Hippocampal formation (tissue), 2 donors: Measurements from ENCODE around the gene ADGRB2.
A peak's percentile ranks its signal among the peaks of the same experiment; 100 is the strongest.

Experiments
- DNase-seq, 2 donors: peaks; one replicate each; lab custom pipeline; 2025; lab: John Stamatoyannopoulos, UW

Gene ADGRB2

DNA sequence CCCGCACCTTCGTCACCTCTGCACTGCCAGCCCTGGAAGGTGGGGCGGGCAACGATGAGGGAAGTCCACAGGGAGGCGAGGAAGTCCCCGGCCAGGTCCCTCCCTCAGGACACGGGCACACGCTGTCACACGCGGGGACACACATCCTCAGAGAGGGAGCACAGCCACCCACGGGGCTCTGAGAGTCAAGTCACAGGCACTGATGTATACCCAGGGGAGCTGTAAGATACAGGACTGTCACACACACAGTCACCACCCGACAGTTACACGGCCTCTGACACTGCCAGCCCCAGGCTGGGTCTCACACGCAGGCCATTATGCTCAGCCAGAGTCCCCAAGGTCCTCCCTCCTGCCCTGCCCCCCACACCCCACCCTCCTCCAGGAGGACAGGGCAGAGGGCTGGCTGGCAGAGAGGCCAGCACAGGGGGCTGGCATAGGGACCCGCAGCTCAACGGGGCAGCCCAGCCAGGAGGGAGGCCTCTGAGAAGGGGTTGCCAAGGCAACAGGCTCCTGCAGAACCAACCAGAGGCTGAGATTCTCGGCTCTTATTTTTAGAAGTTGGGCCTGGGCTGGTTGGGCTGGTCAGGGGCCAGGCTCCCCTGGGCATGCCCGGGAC, 17.7 kb upstream of the ADGRB2 start:
- peak in 1 of 2 donors; percentile 17 for DNase-seq

DNA sequence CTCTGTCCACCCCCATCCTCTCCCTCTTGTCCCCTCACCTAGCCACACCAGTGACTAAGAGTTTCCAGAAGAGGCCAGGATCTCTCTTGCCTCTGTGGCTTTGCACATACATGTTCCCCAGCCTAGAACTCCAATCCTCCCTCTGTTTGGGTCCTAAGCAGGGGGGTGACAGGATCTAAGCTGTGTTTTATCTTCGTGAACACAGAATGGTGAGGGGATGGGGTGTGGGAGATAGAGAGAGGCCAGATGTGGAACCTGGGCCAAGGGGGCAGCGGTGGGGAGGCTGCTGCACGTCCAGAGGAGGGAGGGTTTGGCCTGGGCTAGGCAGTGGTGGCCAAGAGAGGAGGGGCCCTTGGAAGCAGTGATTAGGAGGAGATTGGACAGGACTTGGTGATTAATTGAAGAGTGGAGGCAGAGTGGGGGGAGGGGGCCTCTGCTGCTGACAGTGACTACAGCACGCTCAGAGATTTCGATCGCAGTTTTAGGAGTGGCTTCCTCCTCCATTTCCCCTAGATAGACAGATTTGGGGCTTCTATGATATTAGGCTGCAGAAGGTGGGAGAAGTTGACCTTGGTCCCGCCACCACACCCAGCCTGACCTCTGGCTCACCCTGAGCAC, 17.1 kb upstream of the ADGRB2 start:
- DNase-seq: no peak

DNA sequence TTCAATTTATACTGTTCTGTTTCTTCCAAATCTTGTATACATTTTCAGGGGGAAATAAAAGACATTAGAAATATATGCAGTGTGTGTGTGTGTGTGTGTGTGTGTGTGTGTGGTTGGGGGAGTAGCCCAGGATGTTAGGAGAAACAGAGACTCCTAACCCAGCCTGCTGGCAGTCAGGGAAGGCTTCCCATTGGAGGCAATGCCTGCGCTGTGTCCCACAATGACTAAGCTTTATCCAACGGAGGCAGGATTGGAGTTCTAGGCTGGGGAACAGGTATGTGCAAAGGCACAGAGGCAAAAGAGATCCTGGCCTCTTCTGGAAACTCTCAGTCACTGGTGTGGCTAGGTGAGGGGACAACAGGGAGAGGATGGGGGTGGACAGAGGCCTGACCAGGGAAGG, 16.5 kb upstream of the ADGRB2 start:
- DNase-seq: no peak

DNA sequence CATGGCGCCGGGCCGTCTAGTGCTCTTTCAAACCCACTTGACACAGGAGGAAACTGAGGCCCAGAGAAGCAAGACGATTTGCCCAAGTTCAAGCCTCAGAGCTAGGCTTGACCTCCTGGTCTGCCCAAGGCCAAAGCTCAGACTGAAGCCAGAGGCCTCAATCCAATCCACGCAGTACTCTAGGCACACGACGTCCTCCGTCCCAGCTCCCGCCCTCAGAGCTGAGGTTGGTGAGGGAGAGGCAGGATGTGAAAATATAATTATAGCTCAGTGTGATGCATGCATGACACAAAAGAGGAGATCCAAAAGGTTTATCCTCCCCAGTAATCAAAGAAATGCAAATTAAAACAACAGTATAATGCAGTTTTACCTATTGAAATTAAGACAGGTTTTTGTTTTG, 15.5 kb upstream of the ADGRB2 start:
- no peak for DNase-seq

DNA sequence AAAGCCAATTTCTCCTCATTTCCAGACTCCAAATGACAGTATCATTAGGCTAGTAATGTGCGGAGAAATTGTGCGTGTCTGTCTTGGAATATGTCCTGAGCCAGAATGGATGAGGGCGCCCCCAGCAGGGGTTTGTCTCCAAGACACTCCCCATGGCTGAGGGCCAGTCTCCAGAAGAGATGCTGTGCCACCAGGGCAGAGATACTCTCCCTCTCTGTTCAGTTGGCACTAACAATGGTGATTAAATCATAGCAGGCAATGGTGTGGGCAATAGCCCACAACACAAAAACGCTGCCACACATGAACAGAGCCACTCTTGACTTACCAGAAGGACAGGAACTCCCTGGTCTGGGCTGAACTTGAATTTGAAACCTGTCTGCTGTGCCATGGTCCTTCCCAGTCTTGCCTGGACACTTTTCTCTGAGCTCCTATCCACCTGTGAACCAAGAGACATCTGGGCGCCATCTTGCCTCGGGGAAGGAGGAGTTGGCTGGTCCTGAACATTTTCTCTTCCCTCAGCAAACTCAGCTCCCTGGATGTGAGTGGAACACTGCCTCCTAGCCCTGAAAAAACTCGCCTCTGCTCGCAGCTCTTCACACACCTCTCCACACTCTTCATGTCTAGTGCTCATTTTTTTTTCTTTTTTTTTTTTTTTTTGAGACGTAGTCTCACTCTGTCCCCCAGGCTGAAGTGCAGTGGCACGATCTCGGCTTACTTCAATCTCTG, 14.8 kb upstream of the ADGRB2 start:
- no peak for DNase-seq

DNA sequence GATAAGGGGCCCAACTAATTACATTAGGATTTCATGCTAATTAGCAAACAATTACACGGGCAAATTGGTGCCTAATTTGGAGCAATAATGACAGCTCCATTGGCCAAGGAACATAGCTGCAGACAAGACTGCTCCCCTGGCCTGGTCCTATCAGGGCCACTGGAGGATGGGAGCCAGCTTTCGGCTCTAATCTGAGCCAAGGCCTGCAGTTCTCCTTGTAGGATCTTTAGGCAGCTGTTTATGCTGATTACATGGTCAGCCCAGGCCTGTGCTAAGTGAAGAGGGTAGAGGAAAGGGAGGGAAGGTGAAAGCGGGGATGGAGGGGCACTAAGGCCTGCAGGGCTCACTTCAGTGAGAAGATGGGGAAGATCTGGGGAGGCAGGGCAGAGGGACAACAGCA, 12.4 kb upstream of the ADGRB2 start:
- no peak for DNase-seq

DNA sequence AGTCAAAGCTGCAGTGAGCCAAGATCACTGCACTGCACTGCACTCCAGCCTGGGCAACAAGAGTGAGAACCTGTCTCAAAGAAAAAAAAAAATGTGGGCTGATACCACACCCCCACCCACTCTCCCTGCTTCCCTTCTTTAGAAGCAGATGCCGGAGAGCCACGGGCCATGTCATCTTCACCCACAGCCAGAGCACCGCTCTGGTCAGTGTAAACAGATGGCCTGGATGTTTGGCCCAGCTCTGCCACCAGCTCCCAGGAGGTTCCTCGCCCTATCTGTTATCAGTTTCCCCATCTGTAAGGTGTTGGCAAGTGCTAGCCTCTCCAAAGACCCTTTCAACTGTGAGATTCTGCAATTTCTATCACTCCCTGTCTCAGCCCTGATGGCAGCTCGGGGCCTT, 11.9 kb upstream of the ADGRB2 start:
- DNase-seq: no peak

DNA sequence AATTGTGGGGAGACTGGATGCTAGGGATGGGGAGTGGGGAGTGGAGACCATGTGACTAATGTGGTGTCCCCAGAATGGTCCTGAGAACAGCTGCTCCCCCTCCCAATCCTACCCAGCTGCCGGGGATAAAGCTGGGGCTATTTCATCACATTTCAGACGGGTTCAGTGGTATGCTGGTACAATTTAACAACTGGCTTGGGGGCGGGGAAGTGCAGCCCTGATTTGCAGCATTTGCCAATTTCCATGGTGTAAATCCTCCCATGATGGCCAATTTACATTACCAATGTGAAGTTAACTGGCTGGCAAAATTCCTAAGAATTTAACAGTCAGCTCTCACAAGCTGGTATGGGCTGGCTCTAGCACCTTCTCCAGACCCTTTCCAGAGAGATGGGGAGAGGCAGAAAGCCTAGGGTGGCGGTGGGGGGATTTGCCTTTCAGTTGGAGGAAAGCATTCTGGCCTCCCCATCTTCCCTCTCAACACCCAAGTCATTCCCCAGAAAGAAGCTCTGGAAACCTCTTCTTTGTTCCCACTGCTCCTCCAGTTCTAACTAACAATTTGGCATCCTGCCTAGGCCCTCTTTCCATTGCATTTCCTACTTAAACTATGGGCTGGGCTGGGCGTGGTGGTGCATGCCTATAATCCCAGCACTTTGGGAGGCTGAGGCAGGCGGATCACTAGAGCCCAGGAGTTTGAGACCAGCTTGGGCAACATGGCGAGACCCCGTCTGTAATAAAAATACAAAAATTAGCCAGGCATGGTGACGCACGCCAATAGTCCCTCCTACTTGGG, 11.3 kb upstream of the ADGRB2 start:
- no peak for DNase-seq

DNA sequence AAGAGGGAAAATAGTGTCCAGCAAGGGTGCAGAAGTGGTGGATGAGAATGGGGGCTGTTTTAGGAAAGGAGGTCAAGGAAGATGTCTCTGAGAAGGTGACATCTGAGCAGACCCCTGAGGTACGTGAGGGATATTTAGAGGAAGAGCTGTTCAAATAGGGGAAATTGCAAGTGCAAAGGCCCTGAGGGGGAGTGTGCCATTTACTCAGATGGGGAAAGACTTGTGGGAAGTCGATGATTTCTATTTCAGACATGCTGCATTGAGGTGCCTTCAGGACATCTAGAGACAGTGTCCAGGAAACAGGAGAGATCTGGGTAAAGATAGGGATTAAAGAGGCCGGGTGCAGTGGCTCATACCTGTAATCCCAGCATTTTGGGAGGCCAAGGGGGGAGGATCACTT, 10.4 kb upstream of the ADGRB2 start:
- DNase-seq: no peak

DNA sequence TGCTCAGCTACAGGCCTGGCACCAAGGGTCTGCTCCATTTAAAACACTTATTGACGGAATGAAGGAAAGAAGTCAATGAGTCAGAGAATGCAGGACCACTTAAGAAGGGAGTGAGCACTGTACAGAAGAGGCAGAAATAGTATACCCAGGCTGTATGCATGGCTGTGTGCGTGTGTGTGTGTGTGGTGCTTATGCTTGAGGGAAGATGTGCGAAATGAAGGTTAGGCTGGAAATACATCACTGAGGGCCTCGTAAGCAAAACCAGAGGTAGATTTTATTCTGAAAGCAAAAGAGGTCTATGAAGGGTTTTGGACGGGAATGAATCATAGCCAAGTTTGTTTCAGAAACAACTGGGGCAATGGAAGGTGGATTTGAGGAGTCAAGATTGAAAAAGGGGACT, 9.7 kb upstream of the ADGRB2 start:
- DNase-seq: no peak

DNA sequence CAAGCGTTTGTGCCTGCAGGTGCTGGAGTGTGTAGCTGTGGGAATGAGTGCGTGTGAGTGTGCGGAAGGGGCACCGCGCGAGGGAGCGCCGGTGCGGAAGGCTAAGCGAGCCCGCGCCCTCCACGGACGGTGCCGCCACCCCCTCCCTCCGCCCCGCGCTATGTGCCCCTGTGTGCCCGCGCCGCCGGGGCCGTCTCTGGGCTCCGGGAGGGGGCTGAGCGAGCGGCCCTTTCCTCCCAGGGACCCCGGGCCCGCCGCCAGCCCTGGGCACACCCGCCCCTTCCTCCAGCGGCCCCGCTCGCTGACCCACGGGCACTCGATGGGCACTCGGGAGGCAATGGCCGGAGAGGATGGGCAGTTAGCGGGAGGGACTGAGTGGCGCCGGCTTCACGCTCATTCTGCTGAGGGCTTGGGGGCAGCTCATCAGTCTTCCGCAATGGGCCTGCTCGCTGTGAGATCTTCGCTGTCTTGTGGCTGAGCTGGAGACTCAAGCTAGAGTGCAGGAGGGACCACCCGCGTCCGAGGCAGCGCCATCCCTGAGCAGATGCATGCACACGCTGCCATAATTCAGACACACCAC, 8.6 kb upstream of the ADGRB2 start:
- no peak for DNase-seq

DNA sequence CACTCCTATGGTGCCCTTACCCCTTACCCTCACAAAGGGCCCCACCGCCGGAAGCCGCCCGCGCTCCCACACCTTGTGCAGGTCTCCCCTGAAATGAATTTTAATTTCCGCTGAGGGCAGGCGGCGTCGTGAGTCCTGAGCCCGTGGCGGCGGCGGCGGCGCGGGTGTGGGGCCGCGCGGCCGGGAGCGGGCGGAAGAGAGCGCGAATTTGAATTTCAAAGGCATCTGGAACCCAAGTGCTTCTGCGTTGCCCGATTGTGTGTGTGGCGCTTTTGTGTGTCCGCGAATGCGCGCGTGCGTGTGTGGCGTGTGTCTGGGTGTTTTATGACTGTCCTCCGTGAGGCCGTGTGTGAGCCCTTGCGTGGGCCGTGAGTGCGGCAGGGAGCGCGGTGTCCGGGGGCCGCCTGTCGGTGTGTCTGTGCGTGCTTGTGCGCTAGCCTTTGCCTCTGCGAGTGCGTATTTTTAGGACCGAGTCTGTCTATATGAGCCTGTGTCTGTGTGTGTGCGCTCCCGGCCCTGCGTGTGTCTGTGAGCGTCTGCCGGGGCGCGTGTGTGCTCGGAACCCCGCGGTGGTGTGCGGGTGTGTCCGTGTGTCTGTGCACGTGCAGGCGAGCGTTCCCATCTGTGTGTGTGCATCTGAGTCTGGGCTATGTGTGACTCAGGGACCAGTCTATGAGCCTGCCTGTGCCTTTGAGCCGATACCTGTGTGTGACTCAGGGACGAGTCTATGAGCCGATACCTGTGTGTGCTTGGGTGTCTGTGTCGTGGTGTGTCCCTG, 7.9 kb upstream of the ADGRB2 start:
- no peak for DNase-seq

DNA sequence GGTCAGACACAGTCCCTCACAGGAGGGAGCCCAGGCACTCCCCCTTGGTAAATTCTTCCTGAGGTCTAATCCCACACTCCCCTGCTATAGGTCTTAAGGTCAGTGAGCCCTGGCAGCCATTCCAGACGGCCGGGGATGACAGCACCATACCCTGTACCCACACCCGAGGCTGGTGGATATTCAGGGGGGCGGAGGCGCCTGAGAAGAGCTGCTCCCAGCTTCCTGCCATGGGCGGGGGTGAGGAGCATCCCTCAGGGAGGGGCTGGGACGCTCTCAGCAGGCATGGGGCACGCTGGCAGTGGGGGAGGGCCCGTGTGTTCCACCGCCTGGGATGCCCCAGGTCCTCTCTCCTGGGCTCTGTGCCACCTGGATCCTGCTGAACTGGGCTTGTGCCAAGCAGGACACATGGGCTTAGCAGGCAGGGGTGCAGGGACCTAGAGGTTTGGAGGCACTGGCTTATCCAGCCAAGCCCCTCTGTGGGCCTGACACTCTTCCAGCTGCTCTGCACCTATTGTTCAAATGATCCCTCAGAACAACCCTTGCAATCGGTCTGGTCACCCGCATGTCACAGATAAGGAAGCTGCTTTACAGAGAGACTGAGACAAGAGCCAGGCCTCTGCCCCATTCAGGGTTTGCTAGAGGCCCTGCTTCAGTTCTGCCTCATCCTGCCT, 5.7 kb upstream of the ADGRB2 start:
- DNase-seq: no peak

DNA sequence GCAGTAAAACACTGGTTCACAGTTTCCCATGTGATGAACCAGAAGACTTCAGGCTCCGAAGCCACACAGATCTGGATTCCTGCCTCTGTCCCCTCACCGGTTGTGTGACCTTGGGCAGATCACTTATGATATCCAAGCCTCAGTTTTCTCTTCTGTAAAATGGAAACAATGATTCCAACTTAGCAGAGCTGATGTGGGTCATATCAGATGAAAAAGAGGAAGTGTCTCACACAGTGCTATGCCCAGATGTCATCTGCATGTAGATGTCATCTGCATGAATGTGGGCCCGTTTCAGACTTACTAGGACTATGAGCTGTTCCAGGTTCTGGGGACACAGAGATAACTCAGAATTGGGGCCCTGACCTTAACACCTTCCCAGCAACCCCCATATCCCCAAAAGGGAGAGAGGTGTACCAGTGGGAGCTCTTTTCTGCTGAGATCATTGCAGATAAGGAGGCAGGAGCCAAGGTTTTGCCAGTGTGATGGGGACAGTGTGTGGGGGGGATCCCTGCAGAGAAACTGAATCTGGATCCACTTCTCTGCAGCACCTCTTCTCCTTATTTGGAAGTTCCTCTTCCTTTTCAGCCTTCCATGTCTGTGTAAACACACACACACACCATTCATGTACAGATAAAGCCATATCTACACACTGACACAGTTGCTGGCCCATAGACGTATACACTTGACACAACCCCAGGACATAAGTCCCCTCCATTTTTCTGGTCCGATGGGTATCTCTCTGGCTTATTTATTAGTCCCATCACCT, 5.0 kb upstream of the ADGRB2 start:
- DNase-seq: no peak

DNA sequence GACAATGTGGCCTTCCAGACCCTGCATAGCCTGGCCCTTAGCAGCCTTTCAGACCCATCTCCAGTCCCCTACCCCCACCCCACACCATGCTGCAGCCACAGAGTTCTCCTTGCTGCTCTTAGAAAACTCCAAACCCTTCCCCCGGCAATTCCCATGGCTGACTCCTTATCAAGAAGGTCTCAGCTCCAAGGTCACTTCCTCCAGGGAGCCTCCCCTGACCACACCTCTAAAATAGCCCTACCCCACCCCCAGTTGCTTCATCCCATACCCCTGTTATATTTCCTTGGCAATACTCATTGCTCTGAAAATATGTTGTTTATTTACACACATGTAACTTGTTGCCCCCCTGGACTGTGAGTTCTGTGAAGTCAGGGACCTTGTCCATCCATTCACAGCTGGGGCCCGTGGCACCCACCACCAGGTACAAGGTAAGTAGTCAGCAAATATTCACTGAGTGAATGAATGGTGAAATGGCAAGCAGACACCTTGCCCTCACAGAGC, 4.3 kb upstream of the ADGRB2 start:
- no peak for DNase-seq

DNA sequence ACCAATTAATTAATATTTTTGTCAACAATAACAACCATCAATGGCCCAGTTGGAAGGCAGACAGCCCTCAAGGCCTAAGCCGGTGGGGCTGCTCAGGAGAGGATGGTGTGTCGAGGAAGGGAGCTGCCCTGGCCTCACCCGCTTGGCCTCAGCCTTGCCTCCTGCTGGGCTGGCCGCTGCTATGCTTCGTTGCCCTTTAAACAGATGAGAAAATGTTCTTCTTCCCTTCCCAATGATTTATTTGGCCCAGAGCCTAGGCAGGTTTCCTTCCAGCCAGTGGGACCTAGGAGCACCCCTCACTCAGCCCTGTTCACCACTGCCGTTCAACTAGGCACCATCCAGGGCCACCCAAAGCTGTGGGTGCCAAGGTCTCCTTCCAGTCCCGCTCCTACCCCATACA, 3.1 kb upstream of the ADGRB2 start:
- no peak for DNase-seq

DNA sequence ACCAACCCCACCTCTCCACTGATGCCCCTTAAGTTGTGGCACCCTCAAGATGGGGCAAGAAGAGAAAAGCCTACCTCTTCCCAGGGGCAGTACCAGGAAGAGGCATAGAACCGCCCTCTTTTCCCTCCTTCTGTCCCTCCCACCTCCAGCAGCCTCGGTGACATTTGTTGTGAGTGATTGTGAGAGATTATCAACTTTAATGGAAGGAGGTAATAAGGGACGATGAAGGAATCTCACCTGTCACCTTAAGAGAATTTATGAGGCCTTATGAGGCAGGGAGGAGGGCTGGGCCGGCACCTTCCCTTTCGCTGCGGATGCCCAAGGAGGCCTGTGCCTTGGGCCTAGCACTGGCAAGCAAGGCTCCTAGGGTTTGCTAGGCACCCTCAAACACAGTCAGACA, 1.4 kb upstream of the ADGRB2 start:
- no peak for DNase-seq

DNA sequence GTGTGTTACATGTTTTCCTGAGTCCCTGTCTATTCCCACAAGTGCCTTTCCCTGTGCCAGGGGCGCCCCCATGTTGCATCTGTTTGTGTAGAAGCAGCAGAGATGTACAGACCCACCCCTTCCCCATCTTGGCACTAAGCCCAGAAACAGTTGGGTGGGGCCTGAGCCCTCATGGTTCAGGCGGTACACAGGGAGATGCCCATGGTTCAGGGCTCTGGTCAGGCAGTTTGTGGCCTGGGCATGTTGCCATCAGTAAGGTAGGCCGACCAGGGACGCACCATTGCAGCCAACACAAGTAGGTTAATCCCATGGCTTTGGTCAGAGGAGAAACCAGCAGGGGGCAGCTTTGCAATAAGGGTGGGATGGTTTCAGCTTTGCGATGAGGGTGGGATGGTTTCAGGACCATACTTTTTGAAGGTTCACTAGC, 914 bp upstream of the ADGRB2 start:
- peak in 1 of 2 donors; percentile 57 for DNase-seq

DNA sequence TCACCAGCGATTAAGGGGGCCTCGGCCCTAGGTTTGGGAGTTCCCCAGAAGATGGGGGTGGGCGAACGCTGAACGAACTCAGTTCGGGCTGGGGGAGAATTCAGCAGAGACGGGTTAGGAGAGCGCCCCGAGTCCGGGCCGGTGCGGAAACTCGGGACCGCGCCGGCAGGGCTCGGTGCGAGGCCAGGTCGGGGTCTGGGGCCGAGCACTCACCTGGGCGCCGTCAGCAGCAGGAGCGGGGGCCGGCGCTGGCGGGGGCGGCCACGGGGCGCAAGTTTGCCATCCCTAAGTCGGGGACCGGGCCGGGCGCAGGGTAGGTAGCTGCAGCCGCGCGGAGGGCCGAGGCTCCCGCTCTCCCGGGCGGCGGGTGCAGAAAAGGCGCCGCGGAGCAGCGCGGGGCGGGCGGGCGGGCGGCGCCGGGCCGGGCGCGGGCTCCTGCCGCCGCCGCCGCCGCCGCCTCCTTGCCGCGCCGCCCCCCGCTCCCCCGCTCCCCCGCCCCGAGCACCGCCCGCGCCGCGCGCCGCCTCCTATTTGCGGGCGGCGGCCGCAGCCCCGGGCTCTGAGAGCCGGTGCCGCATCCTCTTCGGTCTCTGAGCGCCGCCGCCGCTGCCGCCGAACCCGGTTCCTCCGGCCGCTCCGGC, 349 bp downstream of the ADGRB2 start:
- DNase-seq: no peak
